Cardiac fibroblast (primary cell): Measurements from ENCODE around the gene SETD1A.

ENCODE experiments used
- DNase-seq, 2 donors: peaks; one replicate each; pipeline versions ENCODE4 v3.0.0 to v3.0.0-alpha.2; 2010; ENCODE audit warnings: low read depth in 2 of 2
- H3K4me3 ChIP-seq, 2 donors: replicated peaks in 1 of 2; 1 replicate in 1 of 2; 2 replicates in 1 of 2; pipeline ENCODE4 v1.5.1; 2011; ENCODE audit warnings: low read depth in 2 of 2, low read length in 2 of 2, mild to moderate bottlenecking in 2 of 2, moderate library complexity in 1 of 2
- CTCF ChIP-seq: IDR thresholded peaks from one replicate; pipeline ENCODE4 v1.5.1; 2011; ENCODE audit warnings: low read depth, mild to moderate bottlenecking, low read length, inconsistent platforms

Gene SETD1A

GRCh38 chr16:30998852-30999761, 41.6 kb downstream of the SETD1A start:
- H3K4me3 ChIP-seq = no peak overlapping the region
- no peak for DNase-seq
- no peak for TF ChIP-seq CTCF

DNA sequence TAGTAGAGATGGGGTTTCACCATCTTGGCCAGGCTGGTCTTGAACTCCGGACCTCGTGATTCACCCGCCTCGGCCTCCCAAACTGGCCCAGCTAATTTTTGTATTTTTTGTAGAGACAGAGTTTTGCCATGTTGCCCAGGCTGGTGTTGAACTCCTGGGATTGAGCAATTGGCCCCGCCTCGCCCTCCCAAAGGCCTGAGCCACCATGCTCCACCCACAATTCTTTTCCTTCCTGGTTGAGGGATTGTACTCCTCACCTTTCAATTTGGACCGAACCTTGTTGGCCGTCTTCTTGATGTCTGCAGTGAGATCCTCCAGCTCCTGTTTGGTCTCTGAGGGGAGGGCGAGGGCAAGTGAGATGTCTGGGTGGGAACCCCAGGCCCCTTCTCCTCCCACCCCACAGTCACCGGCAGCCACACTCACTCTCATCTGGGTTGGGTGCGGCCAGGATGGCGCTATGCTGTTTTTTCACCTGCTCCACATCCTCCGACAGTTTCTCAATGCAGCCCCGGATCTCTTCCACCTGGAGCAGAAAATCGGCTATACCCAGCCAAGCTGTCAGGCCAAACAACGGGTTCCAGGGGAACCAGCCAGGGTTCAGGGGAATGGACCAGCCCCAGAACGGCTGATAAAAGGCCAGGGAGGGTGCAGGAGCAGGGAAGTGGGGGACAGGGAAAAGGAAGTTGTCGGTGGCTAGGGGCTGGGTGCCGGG, 43.3 kb downstream of the SETD1A start:
- no peak for DNase-seq
- H3K4me3 ChIP-seq = no peak overlapping the region
- no peak for TF ChIP-seq CTCF

DNA sequence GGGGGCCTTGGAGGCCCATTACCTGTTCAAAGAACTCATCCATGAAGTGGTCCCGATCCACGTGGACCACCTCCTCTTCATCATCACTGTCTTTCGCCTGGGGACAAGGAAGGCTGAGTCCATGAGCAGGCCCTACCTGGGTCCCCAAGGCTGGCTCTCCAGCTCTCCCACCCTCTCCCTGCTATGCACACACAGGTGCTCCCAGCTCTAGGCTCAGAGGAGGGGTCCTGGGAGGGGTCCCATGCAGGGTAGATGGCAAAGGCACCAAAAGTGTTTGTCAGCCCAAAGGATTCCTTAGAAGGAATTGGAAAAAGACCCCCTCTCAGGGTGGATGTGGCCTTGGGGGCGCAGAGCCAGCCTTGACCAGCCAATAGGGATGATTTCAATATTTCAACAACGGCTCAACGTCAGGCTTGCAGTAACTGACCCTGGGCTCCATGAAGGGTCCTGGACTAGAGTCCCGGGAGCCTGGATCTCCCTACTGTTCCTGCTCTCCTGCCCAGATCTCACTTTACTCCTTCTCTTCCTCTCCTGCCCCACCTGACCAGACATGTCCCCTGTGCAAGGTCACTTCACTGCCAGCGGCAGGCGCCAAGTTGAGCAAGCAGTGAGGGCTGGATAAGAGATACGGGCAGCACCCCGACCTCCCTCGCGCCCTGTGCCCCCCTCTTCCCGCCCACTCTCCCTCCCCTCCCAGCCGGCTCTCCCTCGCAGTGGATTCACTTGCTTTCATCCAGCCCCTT, 44.1 kb downstream of the SETD1A start:
- DNase-seq = no peak
- TF ChIP-seq CTCF = no peak
- H3K4me3 ChIP-seq = no peak overlapping the region

DNA sequence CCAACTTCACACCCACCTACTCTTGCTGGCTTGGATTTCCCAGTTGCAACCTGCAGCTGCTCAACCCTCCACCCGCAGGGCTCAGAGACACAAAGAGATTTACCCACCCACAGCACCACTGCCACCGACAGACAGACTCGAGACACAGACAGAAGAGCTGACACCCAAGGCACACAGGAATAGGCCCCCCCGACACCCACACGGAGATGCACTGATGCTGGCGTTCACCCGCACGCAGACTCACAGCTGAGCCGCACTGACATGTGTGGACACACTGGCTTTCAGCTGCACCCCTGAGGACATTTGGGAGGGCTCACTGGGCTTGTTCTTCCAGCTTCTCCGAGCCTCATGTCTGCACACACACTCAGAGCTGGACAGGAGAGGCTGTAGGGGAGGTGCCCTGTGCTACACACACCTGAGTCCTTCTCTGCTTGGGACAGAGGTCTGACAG, 44.7 kb downstream of the SETD1A start:
- DNase-seq = no peak
- TF ChIP-seq CTCF = no peak
- H3K4me3 ChIP-seq = no peak overlapping the region

GRCh38 chr16:31002862-31003341, 45.3 kb downstream of the SETD1A start:
- DNase-seq = no peak
- TF ChIP-seq CTCF = no peak
- H3K4me3 ChIP-seq = no peak overlapping the region

- TF ChIP-seq CTCF = no peak
- no peak for DNase-seq
- H3K4me3 ChIP-seq = no peak overlapping the region
These were observed 46.2 kb downstream of the SETD1A start for GRCh38 chr16:31003744-31004143.
